CD4-positive, alpha-beta T cell (primary cell): ENCODE results near the gene NBR1. TPM values are rescaled to one million over a fixed set of nuclear protein-coding genes. Genes with fewer than 3 reads are reported as not detected.
"Not testable (repeated sequence)": the region's sequence is repeated elsewhere in the genome, so short reads cannot be mapped to it uniquely, and the experiment has no call there.

Source experiments
- ATAC-seq: fragments of 200-7000 bp; cut with Tn5 transposase; one replicate; pipeline ENCODE4 v1.10.0; 2022; ENCODE audit warnings: mild to moderate bottlenecking; ENCODE audit not compliant: poor library complexity
- CTCF ChIA-PET: fragments of 350-600 bp; sonication (Branson Sonifier 250); formaldehyde crosslinking; loops from one replicate; lab custom pipeline; 2021; ENCODE audit warnings: antibody characterized with exemption, inconsistent platforms; lab: Charles Lee
- POLR2A ChIA-PET: fragments of 350-600 bp; sonication (Branson Sonifier 250); formaldehyde crosslinking; loops from one replicate; lab custom pipeline; 2021; ENCODE audit warnings: antibody characterized with exemption, inconsistent platforms; lab: Charles Lee
- DNase-seq, 14 experiments: peaks; one replicate each; pipeline ENCODE4 v3.0.0-alpha.2; 2013 to 2020; ENCODE audit warnings: mixed read lengths in 2 of 14
- H3K27ac ChIP-seq, 2 donors: one replicate each; pipeline versions ENCODE4 v1.5.1 to v1.7.0; 2013; ENCODE audit warnings: low read length in 2 of 2, low read depth in 1 of 2, mild to moderate bottlenecking in 1 of 2
- H3K27me3 ChIP-seq, 2 experiments: 1 replicate in 1 of 2; 2 replicates in 1 of 2; pipeline versions ENCODE4 v1.6.1 to v1.7.0; 2013; ENCODE audit warnings: low read length in 2 of 2, control low read depth in 1 of 2, mild to moderate bottlenecking in 1 of 2, moderate library complexity in 1 of 2; ENCODE audit not compliant: insufficient read depth in 2 of 2, control insufficient read depth in 1 of 2
- H3K36me3 ChIP-seq: one replicate; pipeline ENCODE4 v1.6.1; 2013; ENCODE audit warnings: low read length, control low read depth; ENCODE audit not compliant: insufficient read depth
- H3K4me1 ChIP-seq: one replicate; pipeline ENCODE4 v1.6.1; 2013; ENCODE audit warnings: low read length, control low read depth; ENCODE audit not compliant: insufficient read depth
- H3K4me3 ChIP-seq: one replicate; pipeline ENCODE4 v1.5.1; 2013; ENCODE audit warnings: mild to moderate bottlenecking, low read length, moderate library complexity
- H3K9me3 ChIP-seq, 2 experiments: 1 replicate in 1 of 2; 2 replicates in 1 of 2; pipeline versions ENCODE4 v1.6.1 to v1.7.0; 2013; ENCODE audit warnings: low read length in 2 of 2, mild to moderate bottlenecking in 2 of 2, control low read depth in 1 of 2, moderate library complexity in 1 of 2; ENCODE audit not compliant: control insufficient read depth in 1 of 2, insufficient read depth in 1 of 2
- H3K27ac Mint-ChIP-seq: one replicate; pipeline ENCODE4 v1.8.0; 2020; ENCODE audit warnings: mixed read lengths
- H3K27me3 Mint-ChIP-seq: one replicate; pipeline ENCODE4 v1.8.0; 2021; ENCODE audit warnings: mixed read lengths
- H3K36me3 Mint-ChIP-seq: one replicate; pipeline ENCODE4 v1.8.0; 2021; ENCODE audit warnings: low read depth, mixed read lengths
- H3K4me1 Mint-ChIP-seq: one replicate; pipeline ENCODE4 v1.8.0; 2021; ENCODE audit warnings: low read depth, mixed read lengths
- H3K4me3 Mint-ChIP-seq: one replicate; pipeline ENCODE4 v1.8.0; 2020; ENCODE audit warnings: mild to moderate bottlenecking, mixed read lengths
- H3K9me3 Mint-ChIP-seq: one replicate; pipeline ENCODE4 v1.8.0; 2020; ENCODE audit warnings: mixed read lengths
- CTCF ChIP-seq: fragments of 200-600 bp; IDR thresholded peaks from one replicate; pipeline ENCODE4 v1.8.0; 2022; ENCODE audit warnings: antibody characterized with exemption, mild to moderate bottlenecking
- intact Hi-C, 2 experiments: fragments of 100-400 bp; cut with DNase I in 1 of 2; cut with micrococcal nuclease in 1 of 2; formaldehyde crosslinking; loops; one replicate each; pipeline versions ENCODE4 v1.15.1 to v1.9.0; 2023 to 2025; cut with DNase I, micrococcal nuclease
- total RNA-seq, 174 experiments: library from RNA in 2 of 174; stranded (reverse) in 2 of 174; gene quantifications; one replicate each; pipeline ENCODE4 v1.2.3 and lab custom pipeline; 2021 to 2026

The NBR1 gene
- total RNA-seq, 2 experiments from 2014 or later, result 23.7 TPM

- no peak for ATAC-seq
- peaks cover 22% of the 10 kb centered on the region for H3K36me3 Mint-ChIP-seq
- peaks cover 3% of the 10 kb centered on the region for H3K36me3 ChIP-seq
- peak in 3 of 14 experiments; percentile 7 to 40 (median 10) for DNase-seq
- no peaks in the 10 kb centered on the region for H3K9me3 Mint-ChIP-seq
- H3K4me1 Mint-ChIP-seq, result peaks cover 29% of the 10 kb centered on the region
- no peaks in the 10 kb centered on the region for H3K9me3 ChIP-seq
- peak overlapping the region; percentile 55 to 83 for H3K27ac ChIP-seq
- H3K4me1 ChIP-seq, result peaks cover 18% of the 10 kb centered on the region
- intact Hi-C loops, result loop anchor here (1.0 to 10.0 kb wide), 11 partner anchors 44 to 357 kb away; partner anchors contain the start of genes RND2 (in 2 of the 2), RPL27 (in 2 of the 2), DHX8 (in 1 of the 2) and PSME3 (in 1 of the 2)
- peak overlapping the region; percentile 71 for H3K27ac Mint-ChIP-seq
- no peaks in the 10 kb centered on the region for H3K27me3 Mint-ChIP-seq
- ChIA-PET POLR2A (interaction anchor here (1.0 to 1.7 kb wide), 3 partner anchors 45 to 242 kb away, joined by 4 to 7 read pairs (median 5); partner anchors contain the start of gene NBR1), CTCF (interaction anchor here (1.7 kb wide), 1 partner anchor 358 kb away, joined by 6 read pairs; the partner anchor contains the start of gene DHX8)
- H3K27me3 ChIP-seq, result no peaks in the 10 kb centered on the region
- peak overlapping the region; percentile 77 for H3K4me3 ChIP-seq
- no peak for TF ChIP-seq CTCF
- peak overlapping the region; percentile 86 for H3K4me3 Mint-ChIP-seq
Observed at GRCh38 chr17:43125967-43126910, 44.8 kb upstream of the NBR1 start.

- no peak for ATAC-seq
- Histone ChIP-seq H3K36me3 (peaks cover 3% of the 10 kb centered on the region), H3K27me3 (no peaks in the 10 kb centered on the region), H3K27ac (no peak overlapping the region), H3K4me1 (peaks cover 18% of the 10 kb centered on the region), H3K4me3 (no peak overlapping the region), H3K9me3 (no peaks in the 10 kb centered on the region)
- CTCF ChIA-PET, result no interaction called here
- peaks cover 22% of the 10 kb centered on the region for H3K36me3 Mint-ChIP-seq
- no peak overlapping the region for H3K27ac Mint-ChIP-seq
- no peaks in the 10 kb centered on the region for H3K27me3 Mint-ChIP-seq
- no peak for TF ChIP-seq CTCF
- peaks cover 29% of the 10 kb centered on the region for H3K4me1 Mint-ChIP-seq
- POLR2A ChIA-PET, result interaction anchor here (0.6 to 1.5 kb wide), 6 partner anchors 43 to 357 kb away, joined by 3 to 7 read pairs (median 4); partner anchors contain the start of genes DHX8, NBR1 and RPL27
- peak in 2 of 14 experiments; percentile 5 to 30 for DNase-seq
- peak overlapping the region; percentile 82 for H3K4me3 Mint-ChIP-seq
- H3K9me3 Mint-ChIP-seq, result no peaks in the 10 kb centered on the region
- intact Hi-C loops, result loop anchor here (5.0 to 10.0 kb wide), 7 partner anchors 85 to 295 kb away; partner anchors contain the start of genes RND2 (in 2 of the 2), PSME3 (in 1 of the 2), TMEM106A (in 1 of the 2) and VAT1 (in 1 of the 2)
Observed at GRCh38 chr17:43126911-43127290, 44.1 kb upstream of the NBR1 start.

DNA sequence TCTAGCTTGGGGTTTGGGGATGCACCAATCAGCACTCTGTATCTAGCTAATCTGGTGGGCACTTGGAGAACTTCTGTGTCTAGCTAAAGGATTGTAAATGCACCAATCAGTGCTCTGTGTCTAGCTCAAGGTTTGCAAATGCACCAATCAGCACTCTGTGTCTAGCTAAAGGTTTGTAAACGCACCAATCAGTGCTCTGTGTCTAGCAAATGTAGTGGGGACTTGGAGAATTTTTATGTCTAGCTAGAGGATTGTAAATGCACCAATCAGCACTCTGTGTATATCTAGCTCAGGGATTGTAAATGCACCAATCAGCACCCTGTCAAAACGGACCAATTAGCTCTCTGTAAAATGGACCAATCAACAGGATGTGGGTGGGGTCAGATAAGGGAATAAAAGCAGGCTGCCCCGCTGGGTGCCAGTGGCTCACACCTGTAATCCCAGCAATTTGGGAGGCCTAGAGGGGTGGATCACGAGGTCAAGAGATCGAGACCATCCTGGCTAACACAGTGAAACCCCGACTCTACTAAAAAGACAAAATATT is 43.6 kb upstream of the NBR1 start:
- H3K4me1 Mint-ChIP-seq, result peaks cover 29% of the 10 kb centered on the region
- H3K36me3 Mint-ChIP-seq, result peaks cover 22% of the 10 kb centered on the region
- H3K36me3 ChIP-seq, H3K4me3 ChIP-seq, H3K9me3 Mint-ChIP-seq, H3K27ac ChIP-seq, H3K27me3 ChIP-seq, CTCF ChIA-PET, ATAC-seq, H3K9me3 ChIP-seq, DNase-seq, H3K27me3 Mint-ChIP-seq: not testable (repeated sequence)
- intact Hi-C loops, result loop anchor here (5.0 to 10.0 kb wide), 7 partner anchors 85 to 295 kb away; partner anchors contain the start of genes RND2 (in 2 of the 2), PSME3 (in 1 of the 2), TMEM106A (in 1 of the 2) and VAT1 (in 1 of the 2)
- H3K4me1 ChIP-seq, result peaks cover 18% of the 10 kb centered on the region
- POLR2A ChIA-PET, result interaction anchor here (0.6 to 1.5 kb wide), 5 partner anchors 42 to 357 kb away, joined by 3 to 7 read pairs (median 4); partner anchors contain the start of genes DHX8, NBR1 and RPL27
- H3K27ac Mint-ChIP-seq, result peak overlapping the region; percentile 53
- H3K4me3 Mint-ChIP-seq, result peak overlapping the region; percentile 82
